Prostate gland (tissue), 2 donors: Measurements from ENCODE around the gene FARS2. TPM values are rescaled to one million over a fixed set of nuclear protein-coding genes. Genes with fewer than 3 reads are reported as not detected.

Source experiments
- DNase-seq: peaks from one replicate; pipeline ENCODE4 v3.0.0-alpha.2; 2019; ENCODE audit warnings: low spot score
- H3K27ac ChIP-seq, 2 donors: fragments of 200-600 bp; sonication (generic); 2 replicates each; pipeline ENCODE4 v1.5.1; 2017 to 2019
- H3K27me3 ChIP-seq: fragments of 200-600 bp; sonication (generic); replicated peaks from 2 replicates; pipeline ENCODE4 v1.5.1; 2019; ENCODE audit not compliant: insufficient read depth
- H3K36me3 ChIP-seq, 2 donors: fragments of 200-600 bp; sonication (generic); 1 replicate in 1 of 2; 2 replicates in 1 of 2; pipeline versions ENCODE4 v1.5.1 to v1.8.1; 2017 to 2019
- H3K4me1 ChIP-seq: fragments of 200-600 bp; sonication (generic); replicated peaks from 2 replicates; pipeline ENCODE4 v1.5.1; 2019
- H3K4me3 ChIP-seq, 2 donors: fragments of 200-600 bp; sonication (generic); 2 replicates each; pipeline ENCODE4 v1.5.1; 2017 to 2019
- H3K9me3 ChIP-seq: fragments of 200-600 bp; sonication (generic); 2 replicates; pipeline ENCODE4 v1.5.1; 2017
- CTCF ChIP-seq, 4 experiments: fragments of 200-600 bp in 2 of 4; fragments of 450-650 bp in 2 of 4; sonication (generic) in 2 of 4; IDR thresholded peaks; 1 replicate in 3 of 4; 2 replicates in 1 of 4; pipeline ENCODE4 v1.5.1; 2016 to 2019; ENCODE audit warnings: antibody characterized with exemption in 4 of 4, mild to moderate bottlenecking in 2 of 4, moderate library complexity in 2 of 4
- POLR2A ChIP-seq: fragments of 450-650 bp; IDR thresholded peaks from one replicate; pipeline ENCODE4 v1.6.1; 2016; ENCODE audit warnings: antibody characterized with exemption, mild to moderate bottlenecking
- POLR2AphosphoS5 ChIP-seq: sonication (generic); formaldehyde crosslinking; IDR thresholded peaks from one replicate; pipeline ENCODE4 v1.6.1; 2017; ENCODE audit warnings: antibody characterized with exemption
- WGBS: methylation state at CpG from one replicate; pipeline ENCODE4 v1.1.5; 2018; 5-methylcytosine and 5-hydroxymethylcytosine counted together
- intact Hi-C: fragments of 100-400 bp; cut with DNase I; formaldehyde crosslinking; loops from one replicate; pipeline ENCODE4 v1.14.2; 2022
- total RNA-seq, 2 donors: library from RNA; depleted of rRNA; stranded (reverse); fragments of >200 nt; gene quantifications; one replicate each; pipeline ENCODE4 v1.1.0, GENCODE V29; 2016

Gene FARS2
- total RNA-seq, 2 donors from 2014 or later: 11.6 to 19.5 TPM

- Histone ChIP-seq H3K4me3 (no peak overlapping the region), H3K4me1 (no peaks in the 10 kb centered on the region), H3K27me3 (no peaks in the 10 kb centered on the region), H3K36me3 (no peaks in the 10 kb centered on the region), H3K9me3 (no peaks in the 10 kb centered on the region), H3K27ac (no peak overlapping the region)
- DNase-seq: no peak
- TF ChIP-seq CTCF (IDR thresholded peaks at IDR 0.05) (no peak), POLR2A (no peak), POLR2AphosphoS5 (no peak)
- intact Hi-C loops: no loop called here
- 91% methylated on average over 3 of the region's 3 CpGs for WGBS
These were observed 443.4 kb downstream of the FARS2 start for GRCh38 chr6:5704708-5705107.

- H3K36me3 ChIP-seq: no peaks in the 10 kb centered on the region
- H3K4me3 ChIP-seq: no peak overlapping the region
These were observed 443.9 kb downstream of the FARS2 start for GRCh38 chr6:5705252-5705651.

GRCh38 chr6:5706124-5707033 lies 445.1 kb downstream of the FARS2 start:
- intact Hi-C loops: no loop called here
- no peak for DNase-seq
- TF ChIP-seq CTCF (IDR thresholded peaks at IDR 0.05): no peak
- TF ChIP-seq POLR2AphosphoS5: no peak
- no peak for TF ChIP-seq POLR2A
- H3K36me3 ChIP-seq: no peaks in the 10 kb centered on the region
- 91% methylated on average over 19 of the region's 19 CpGs for WGBS
- H3K27ac ChIP-seq: no peak overlapping the region
- H3K4me3 ChIP-seq: no peak overlapping the region
- H3K9me3 ChIP-seq: no peaks in the 10 kb centered on the region
- no peaks in the 10 kb centered on the region for H3K27me3 ChIP-seq
- no peaks in the 10 kb centered on the region for H3K4me1 ChIP-seq

More at GRCh38 chr6:5705252-5705651, 443.9 kb downstream of the FARS2 start:
- no peak overlapping the region for H3K27ac ChIP-seq
- no peak for DNase-seq
- no peaks in the 10 kb centered on the region for H3K27me3 ChIP-seq
- intact Hi-C loops: no loop called here
- no peaks in the 10 kb centered on the region for H3K4me1 ChIP-seq
- 94% methylated on average over 13 of the region's 13 CpGs for WGBS
- no peaks in the 10 kb centered on the region for H3K9me3 ChIP-seq
- no peak for TF ChIP-seq CTCF (IDR thresholded peaks at IDR 0.05)
- TF ChIP-seq POLR2A: no peak

- no peak for TF ChIP-seq POLR2AphosphoS5
- TF ChIP-seq CTCF (IDR thresholded peaks at IDR 0.05): no peak
- no peak for TF ChIP-seq POLR2A
- Histone ChIP-seq H3K27ac (no peak overlapping the region), H3K4me1 (no peaks in the 10 kb centered on the region), H3K9me3 (no peaks in the 10 kb centered on the region), H3K4me3 (no peak overlapping the region), H3K36me3 (no peaks in the 10 kb centered on the region), H3K27me3 (no peaks in the 10 kb centered on the region)
- intact Hi-C loops: no loop called here
- 96% methylated on average over 17 of the region's 17 CpGs for WGBS
- DNase-seq: no peak
These were observed 446.1 kb downstream of the FARS2 start for GRCh38 chr6:5707281-5708045.
